ENCODE measurements around the gene PSMB2. TPM values are rescaled to one million over a fixed set of nuclear protein-coding genes. Genes with fewer than 3 reads are reported as not detected.

Gene PSMB2
- total RNA-seq, 1 experiment from 2014 or later = 122 TPM

- H3K4me2 ChIP-seq (ENCODE audit: low read length) = peak overlapping the region; percentile 22
- no peak overlapping the region for H3K27ac ChIP-seq (ENCODE audit: low read depth, low read length)
- H2AFZ ChIP-seq (ENCODE audit: low read depth, low read length, poor library complexity, severe bottlenecking) = no peak overlapping the region
- H4K20me1 ChIP-seq (ENCODE audit: insufficient read depth) = no peaks in the 10 kb centered on the region
- ChIA-PET RAD21 (ENCODE audit: low non-redundant PET in 1 of 2, low total read pairs in 2 of 2, uncharacterized antibody in 2 of 2, unreplicated experiment in 2 of 2) (no interaction called here), POLR2A (interaction anchor here (0.6 to 1.3 kb wide), 2 partner anchors 33 to 157 kb away, joined by 3 to 5 read pairs; no protein-coding TSS in a partner anchor), CTCF (interaction anchor here (1.9 kb wide), 2 partner anchors 145 to 156 kb away, joined by 7 to 12 read pairs; no protein-coding TSS in a partner anchor)
- no peaks in the 10 kb centered on the region for H3K9me3 ChIP-seq (ENCODE audit: control insufficient read depth in 1 of 2, insufficient read depth in 1 of 2, low read depth in 1 of 2, low read length in 2 of 2)
- no peak overlapping the region for H3K4me3 ChIP-seq (replicated peaks in 1 of 2; ENCODE audit: low read depth in 1 of 2, low read length in 2 of 2)
- no peak overlapping the region for H3K9ac ChIP-seq (ENCODE audit: low read length)
- BruUV-seq (replicated peaks) = no TSS peak
- TF ChIP-seq RAD21 (IDR thresholded peaks at IDR 0.05; ENCODE audit: low read depth) (no peak), FOSL1 (IDR thresholded peaks at IDR 0.05; ENCODE audit: low read depth) (0 out of 2 replicates have a peak, but pooled peaks have one; percentile 20)
- peaks cover 20 to 39% of the 10 kb centered on the region in 2 experiments; a peak in 3 of 4 replicates for H3K4me1 ChIP-seq (ENCODE audit: control insufficient read depth in 1 of 2, insufficient read depth in 2 of 2, low read length in 2 of 2)
- no peaks in the 10 kb centered on the region for H3K9me2 ChIP-seq (ENCODE audit: insufficient read depth)
- DNase-seq (ENCODE audit: low read depth, low spot score) = no peak
- no peak for ATAC-seq
- H3K27me3 ChIP-seq (ENCODE audit: insufficient read depth, low read length) = no peaks in the 10 kb centered on the region
- intact Hi-C loops (cut with micrococcal nuclease) = loop anchor here (5.0 kb wide), 1 partner anchor 72 kb away; the partner anchor contains the start of gene PSMB2
- no peaks in the 10 kb centered on the region for H3K36me3 ChIP-seq (ENCODE audit: control insufficient read depth in 1 of 2, insufficient read depth in 2 of 2, low read length in 2 of 2)
- H3K79me2 ChIP-seq (ENCODE audit: insufficient read depth, low read length) = no peaks in the 10 kb centered on the region
Observed at GRCh38 chr1:35570589-35571137, 70.7 kb downstream of the PSMB2 start.

GRCh38 chr1:35569936-35570335 lies 71.4 kb downstream of the PSMB2 start:
- Histone ChIP-seq H3K36me3 (ENCODE audit: control insufficient read depth in 1 of 2, insufficient read depth in 2 of 2, low read length in 2 of 2) (peaks cover 0 to under 1% of the 10 kb centered on the region in 2 experiments; a peak in 1 of 4 replicates), H3K79me2 (ENCODE audit: insufficient read depth, low read length) (no peaks in the 10 kb centered on the region), H3K4me1 (ENCODE audit: control insufficient read depth in 1 of 2, insufficient read depth in 2 of 2, low read length in 2 of 2) (peaks cover 13 to 35% of the 10 kb centered on the region in 2 experiments; a peak in 3 of 4 replicates), H3K27ac (ENCODE audit: low read depth, low read length) (no peak overlapping the region), H3K9ac (ENCODE audit: low read length) (no peak overlapping the region), H3K9me3 (ENCODE audit: control insufficient read depth in 1 of 2, insufficient read depth in 1 of 2, low read depth in 1 of 2, low read length in 2 of 2) (no peaks in the 10 kb centered on the region), H3K27me3 (ENCODE audit: insufficient read depth, low read length) (no peaks in the 10 kb centered on the region), H3K9me2 (ENCODE audit: insufficient read depth) (no peaks in the 10 kb centered on the region), H3K4me3 (replicated peaks in 1 of 2; ENCODE audit: low read depth in 1 of 2, low read length in 2 of 2) (no peak overlapping the region), H4K20me1 (ENCODE audit: insufficient read depth) (no peaks in the 10 kb centered on the region), H3K4me2 (ENCODE audit: low read length) (peak overlapping the region; percentile 22), H2AFZ (ENCODE audit: low read depth, low read length, poor library complexity, severe bottlenecking) (no peak overlapping the region)
- CTCF ChIA-PET = interaction anchor here (1.9 kb wide), 2 partner anchors 146 to 157 kb away, joined by 7 to 12 read pairs; no protein-coding TSS in a partner anchor
- POLR2A ChIA-PET = no interaction called here
- ATAC-seq = no peak
- no peak for DNase-seq (ENCODE audit: low read depth, low spot score)
- intact Hi-C loops (cut with micrococcal nuclease) = loop anchor here (1.0 to 5.0 kb wide), 3 partner anchors 72 to 204 kb away; partner anchors contain the start of gene PSMB2
- RAD21 ChIA-PET (ENCODE audit: low non-redundant PET in 1 of 2, low total read pairs in 2 of 2, uncharacterized antibody in 2 of 2, unreplicated experiment in 2 of 2) = no interaction called here
- BruUV-seq (replicated peaks) = no TSS peak
- TF ChIP-seq ATF3 (IDR thresholded peaks at IDR 0.05) = no peak
- no peak for TF ChIP-seq FOSL1 (IDR thresholded peaks at IDR 0.05; ENCODE audit: low read depth)
- no peak for TF ChIP-seq CTCF (IDR thresholded peaks at IDR 0.05 in 2 of 3, conservative IDR thresholded peaks at IDR 0.05 in 1 of 3; ENCODE audit: borderline replicate concordance in 1 of 3, insufficient read depth in 1 of 3, low read depth in 2 of 3, low read length in 2 of 3)
- no peak for TF ChIP-seq EZH2 (IDR thresholded peaks at IDR 0.05)
- no peak for TF ChIP-seq TCF7L2 (IDR thresholded peaks at IDR 0.05; ENCODE audit: borderline replicate concordance, extremely low read depth, insufficient read depth, insufficient read length)

Measured in HCT116 (cell line).